ENCODE data around the gene ALKBH7. TPM values are rescaled to one million over a fixed set of nuclear protein-coding genes. Genes with fewer than 3 reads are reported as not detected.

ALKBH7 gene
- total RNA-seq, 2 experiments from 2014 or later, result 61.0 to 75.9 TPM

- DNase-seq (ENCODE audit: low spot score), result no peak
- Histone ChIP-seq H2AFZ (ENCODE audit: low read length) (no peak overlapping the region), H3K27ac (ENCODE audit: low read depth, low read length, poor library complexity, severe bottlenecking) (no peak overlapping the region), H3K9me2 (ENCODE audit: insufficient read depth, low read length) (no peaks in the 10 kb centered on the region), H3K4me2 (ENCODE audit: low read length) (no peak overlapping the region), H3K4me3 (ENCODE audit: low read depth, low read length, poor library complexity, severe bottlenecking) (no peak overlapping the region), H3K79me2 (ENCODE audit: insufficient read depth, low read depth, low read length) (no peaks in the 10 kb centered on the region), H4K20me1 (ENCODE audit: insufficient read depth, low read length) (no peaks in the 10 kb centered on the region), H3K4me1 (ENCODE audit: insufficient read depth, low read length, poor library complexity, severe bottlenecking) (no peaks in the 10 kb centered on the region), H3K9me3 (ENCODE audit: low read length) (no peaks in the 10 kb centered on the region), H3K36me3 (ENCODE audit: insufficient read depth, low read length) (peaks cover 88% of the 10 kb centered on the region)
- intact Hi-C loops (cut with micrococcal nuclease; ENCODE audit: unreplicated experiment), result no loop called here
- ChIA-PET POLR2A (interaction anchor here (0.9 kb wide), 1 partner anchor 11 kb away, joined by 4 read pairs; the partner anchor contains the start of gene ALKBH7), CTCF (ENCODE audit: unreplicated experiment) (interaction anchor here (0.6 kb wide), 1 partner anchor 477 kb away, joined by 3 read pairs; no protein-coding TSS in a partner anchor)
- BruUV-seq (replicated peaks), result no TSS peak
- no peak for TF ChIP-seq CTCF (conservative IDR thresholded peaks at IDR 0.05; ENCODE audit: low read length)
- no peak for TF ChIP-seq EZH2phosphoT487 (IDR thresholded peaks at IDR 0.05; ENCODE audit: borderline replicate concordance, low read depth, low read length)
Observed at GRCh38 chr19:6383188-6383587, 10.6 kb downstream of the ALKBH7 start.

DNA sequence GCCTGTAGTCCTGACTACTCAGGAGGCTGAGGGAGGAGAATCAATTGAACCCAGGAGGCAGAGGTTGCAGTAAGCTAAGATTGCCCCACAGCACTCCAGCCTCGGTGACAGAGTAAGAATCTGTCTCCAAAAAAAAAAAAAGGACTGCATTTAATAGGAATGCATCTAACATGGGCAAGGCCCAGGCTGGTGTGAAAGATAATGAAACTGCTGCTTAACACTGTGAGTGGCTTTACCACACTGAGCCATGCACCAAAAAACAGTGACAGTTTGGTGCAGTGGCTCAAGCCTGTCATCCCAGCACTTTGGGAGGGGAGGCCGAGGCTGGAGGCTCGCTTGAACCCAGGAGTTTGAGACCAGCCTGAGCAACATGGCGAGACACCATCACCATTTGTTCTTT lies 11.8 kb downstream of the ALKBH7 start:
- Histone ChIP-seq H4K20me1 (ENCODE audit: insufficient read depth, low read length) (no peaks in the 10 kb centered on the region), H3K4me2 (ENCODE audit: low read length) (no peak overlapping the region), H3K4me3 (ENCODE audit: low read depth, low read length, poor library complexity, severe bottlenecking) (no peak overlapping the region), H3K79me2 (ENCODE audit: insufficient read depth, low read depth, low read length) (no peaks in the 10 kb centered on the region), H3K27ac (ENCODE audit: low read depth, low read length, poor library complexity, severe bottlenecking) (no peak overlapping the region), H2AFZ (ENCODE audit: low read length) (no peak overlapping the region), H3K9me3 (ENCODE audit: low read length) (no peaks in the 10 kb centered on the region), H3K4me1 (ENCODE audit: insufficient read depth, low read length, poor library complexity, severe bottlenecking) (no peaks in the 10 kb centered on the region), H3K36me3 (ENCODE audit: insufficient read depth, low read length) (peaks cover 85% of the 10 kb centered on the region), H3K9me2 (ENCODE audit: insufficient read depth, low read length) (no peaks in the 10 kb centered on the region)
- intact Hi-C loops (cut with micrococcal nuclease; ENCODE audit: unreplicated experiment), result no loop called here
- DNase-seq (ENCODE audit: low spot score), result no peak
- no peak for TF ChIP-seq CTCF (conservative IDR thresholded peaks at IDR 0.05; ENCODE audit: low read length)
- TF ChIP-seq EZH2phosphoT487 (IDR thresholded peaks at IDR 0.05; ENCODE audit: borderline replicate concordance, low read depth, low read length), result no peak
- POLR2A ChIA-PET, result no interaction called here
- CTCF ChIA-PET (ENCODE audit: unreplicated experiment), result no interaction called here
- BruUV-seq (replicated peaks), result no TSS peak

- Histone ChIP-seq H3K4me3 (ENCODE audit: low read depth, low read length, poor library complexity, severe bottlenecking) (no peak overlapping the region), H3K9me2 (ENCODE audit: insufficient read depth, low read length) (no peaks in the 10 kb centered on the region), H3K79me2 (ENCODE audit: insufficient read depth, low read depth, low read length) (peaks cover 10% of the 10 kb centered on the region), H3K27ac (ENCODE audit: low read depth, low read length, poor library complexity, severe bottlenecking) (no peak overlapping the region), H3K9me3 (ENCODE audit: low read length) (no peaks in the 10 kb centered on the region), H3K4me1 (ENCODE audit: insufficient read depth, low read length, poor library complexity, severe bottlenecking) (peaks cover 7% of the 10 kb centered on the region), H3K4me2 (ENCODE audit: low read length) (no peak overlapping the region), H2AFZ (ENCODE audit: low read length) (no peak overlapping the region), H3K36me3 (ENCODE audit: insufficient read depth, low read length) (peaks cover 74% of the 10 kb centered on the region), H4K20me1 (ENCODE audit: insufficient read depth, low read length) (no peaks in the 10 kb centered on the region)
- CTCF ChIA-PET (ENCODE audit: unreplicated experiment), result no interaction called here
- BruUV-seq (replicated peaks), result no TSS peak
- TF ChIP-seq CTCF (conservative IDR thresholded peaks at IDR 0.05; ENCODE audit: low read length), result no peak
- TF ChIP-seq EZH2phosphoT487 (IDR thresholded peaks at IDR 0.05; ENCODE audit: borderline replicate concordance, low read depth, low read length), result no peak
- DNase-seq (ENCODE audit: low spot score), result no peak
- POLR2A ChIA-PET, result no interaction called here
- intact Hi-C loops (cut with micrococcal nuclease; ENCODE audit: unreplicated experiment), result no loop called here
Observed at GRCh38 chr19:6387372-6387771, 14.8 kb downstream of the ALKBH7 start.
